H9 (cell line): ENCODE data around the gene DSE. TPM values are rescaled to one million over a fixed set of nuclear protein-coding genes. Genes with fewer than 3 reads are reported as not detected.

Experiments
- DNase-seq: peaks from one replicate; pipeline ENCODE4 v3.0.0-alpha.2; 2017
- H2AFZ ChIP-seq: one replicate; pipeline ENCODE4 v1.6.1; 2013; ENCODE audit warnings: mild to moderate bottlenecking, low read length, control low read depth, moderate library complexity
- H2AK5ac ChIP-seq: 2 replicates; pipeline ENCODE4 v1.6.1; 2013; ENCODE audit warnings: low read length, control low read depth, mixed read lengths; ENCODE audit not compliant: insufficient read length
- H2BK120ac ChIP-seq: one replicate; pipeline ENCODE4 v1.6.1; 2013; ENCODE audit warnings: low read depth, mild to moderate bottlenecking, low read length, control low read depth, inconsistent platforms; ENCODE audit not compliant: poor library complexity, severe bottlenecking
- H2BK12ac ChIP-seq: 2 replicates; pipeline ENCODE4 v1.6.1; 2013; ENCODE audit warnings: low read length, control low read depth, mixed read lengths, low read depth; ENCODE audit not compliant: insufficient read length
- H2BK15ac ChIP-seq: 2 replicates; pipeline ENCODE4 v1.6.1; 2013; ENCODE audit warnings: low read depth, low read length, control low read depth
- H2BK20ac ChIP-seq: one replicate; pipeline ENCODE4 v1.6.1; 2013; ENCODE audit warnings: low read depth, mild to moderate bottlenecking, low read length, control low read depth, inconsistent platforms; ENCODE audit not compliant: poor library complexity, severe bottlenecking
- H2BK5ac ChIP-seq: 2 replicates; pipeline ENCODE4 v1.6.1; 2013; ENCODE audit warnings: low read length, control low read depth, mixed read lengths; ENCODE audit not compliant: insufficient read length
- H3K14ac ChIP-seq: 2 replicates; pipeline ENCODE4 v1.6.1; 2013; ENCODE audit warnings: low read length, control low read depth; ENCODE audit not compliant: insufficient read depth
- H3K18ac ChIP-seq: 2 replicates; pipeline ENCODE4 v1.6.1; 2013; ENCODE audit warnings: low read depth, mild to moderate bottlenecking, mixed read lengths, low read length, control low read depth; ENCODE audit not compliant: insufficient read length
- H3K23ac ChIP-seq: 2 replicates; pipeline ENCODE4 v1.6.1; 2013; ENCODE audit warnings: low read length, control low read depth, mixed read lengths, low read depth; ENCODE audit not compliant: insufficient read length
- H3K23me2 ChIP-seq: 2 replicates; pipeline ENCODE4 v1.6.1; 2013; ENCODE audit warnings: low read depth, mild to moderate bottlenecking, mixed read lengths, low read length, control low read depth; ENCODE audit not compliant: insufficient read length, poor library complexity, severe bottlenecking
- H3K27ac ChIP-seq: 2 replicates; pipeline ENCODE4 v1.5.1; 2013; ENCODE audit warnings: low read length, control low read depth, mixed read lengths, low read depth; ENCODE audit not compliant: insufficient read length
- H3K27me3 ChIP-seq: 2 replicates; pipeline ENCODE4 v1.6.1; 2013; ENCODE audit warnings: low read length, control low read depth, inconsistent platforms; ENCODE audit not compliant: insufficient read depth
- H3K4ac ChIP-seq: 2 replicates; pipeline ENCODE4 v1.6.1; 2013; ENCODE audit warnings: low read depth, mild to moderate bottlenecking, control low read depth, inconsistent platforms, low read length, moderate library complexity
- H3K4me1 ChIP-seq: 2 replicates; pipeline ENCODE4 v1.6.1; 2013; ENCODE audit warnings: low read length, control low read depth, inconsistent platforms; ENCODE audit not compliant: insufficient read depth
- H3K4me2 ChIP-seq: 2 replicates; pipeline ENCODE4 v1.6.1; 2013; ENCODE audit warnings: low read length, control low read depth, mixed read lengths; ENCODE audit not compliant: insufficient read length, insufficient read depth
- H3K56ac ChIP-seq: 2 replicates; pipeline ENCODE4 v1.6.1; 2013; ENCODE audit warnings: low read depth, mild to moderate bottlenecking, mixed read lengths, low read length, control low read depth; ENCODE audit not compliant: insufficient read length
- H3K79me1 ChIP-seq: 2 replicates; pipeline ENCODE4 v1.6.1; 2013; ENCODE audit warnings: low read depth, mild to moderate bottlenecking, moderate library complexity, low read length, control low read depth, inconsistent platforms; ENCODE audit not compliant: insufficient read depth, poor library complexity, severe bottlenecking
- H3K79me2 ChIP-seq: 2 replicates; pipeline ENCODE4 v1.6.1; 2013; ENCODE audit warnings: low read length, control low read depth, inconsistent platforms; ENCODE audit not compliant: insufficient read depth
- H3K9ac ChIP-seq: 2 replicates; pipeline ENCODE4 v1.6.1; 2013; ENCODE audit warnings: low read length, control low read depth, mixed read lengths; ENCODE audit not compliant: insufficient read length; ENCODE audit errors: extremely low read depth
- H3K9me3 ChIP-seq: one replicate; pipeline ENCODE4 v1.6.1; 2013; ENCODE audit warnings: low read depth, low read length, inconsistent platforms; ENCODE audit not compliant: control insufficient read depth
- H3T11ph ChIP-seq: one replicate; pipeline ENCODE4 v1.6.1; 2013; ENCODE audit warnings: mild to moderate bottlenecking, low read length, control low read depth, inconsistent platforms
- H4K20me1 ChIP-seq: one replicate; pipeline ENCODE4 v1.6.1; 2013; ENCODE audit not compliant: control insufficient read depth, insufficient read length, insufficient read depth
- H4K5ac ChIP-seq: 2 replicates; pipeline ENCODE4 v1.6.1; 2013; ENCODE audit warnings: low read depth, mild to moderate bottlenecking, mixed read lengths, low read length, control low read depth; ENCODE audit not compliant: insufficient read length
- H4K8ac ChIP-seq: replicated peaks from 2 replicates; pipeline ENCODE4 v1.6.1; 2013; ENCODE audit warnings: low read length, control low read depth, mixed read lengths, low read depth; ENCODE audit not compliant: insufficient read length
- H4K91ac ChIP-seq: 2 replicates; pipeline ENCODE4 v1.6.1; 2013; ENCODE audit warnings: low read depth, mild to moderate bottlenecking, moderate library complexity, mixed read lengths, low read length, control low read depth; ENCODE audit not compliant: insufficient read length
- H3K27ac Mint-ChIP-seq, 3 experiments: 2 replicates in 2 of 3; 3 replicates in 1 of 3; pipeline ENCODE4 v1.8.0; 2020 to 2021; ENCODE audit warnings: mixed read lengths in 3 of 3, mild to moderate bottlenecking in 1 of 3, moderate library complexity in 1 of 3
- H3K27me3 Mint-ChIP-seq: 2 replicates; pipeline ENCODE4 v1.8.0; 2021; ENCODE audit warnings: low read depth, mild to moderate bottlenecking, moderate library complexity, mixed read lengths
- H3K36me3 Mint-ChIP-seq, 3 experiments: 2 replicates in 2 of 3; 3 replicates in 1 of 3; pipeline ENCODE4 v1.8.0; 2020 to 2021; ENCODE audit warnings: low read depth in 3 of 3, mixed read lengths in 3 of 3; ENCODE audit not compliant: insufficient read depth in 1 of 3
- H3K4me1 Mint-ChIP-seq, 2 experiments: 2 replicates each; pipeline ENCODE4 v1.8.0; 2020; ENCODE audit warnings: mixed read lengths in 2 of 2
- H3K4me3 Mint-ChIP-seq, 2 experiments: 2 replicates in 1 of 2; 3 replicates in 1 of 2; pipeline ENCODE4 v1.8.0; 2020 to 2021; ENCODE audit warnings: mild to moderate bottlenecking in 2 of 2, mixed read lengths in 2 of 2, moderate library complexity in 1 of 2
- H3K9me3 Mint-ChIP-seq, 2 experiments: 2 replicates in 1 of 2; 3 replicates in 1 of 2; pipeline ENCODE4 v1.8.0; 2020; ENCODE audit warnings: mild to moderate bottlenecking in 2 of 2, mixed read lengths in 2 of 2, moderate library complexity in 1 of 2
- WGBS: extraction: QIAGEN DNeasy Blood & Tissue Kit; methylation state at CpG from one replicate; pipeline ENCODE4 v1.1.7; 2013; ENCODE audit warnings: missing lambda C conversion rate, low lambda C conversion rate, mixed read lengths; ENCODE audit not compliant: insufficient read length; ENCODE audit errors: extremely low coverage; 5-methylcytosine and 5-hydroxymethylcytosine counted together
- total RNA-seq: library from RNA; stranded (reverse); gene quantifications from 2 replicates; pipeline ENCODE4 v1.2.1, GENCODE V29; 2021
- TF ChIP-seq, protein P1 (sequence below): fragments of 200-600 bp; sonication (generic); conservative IDR thresholded peaks from 3 replicates; pipeline ENCODE4 v1.8.0; 2021; ENCODE audit warnings: antibody characterized with exemption, mild to moderate bottlenecking

DSE gene
- total RNA-seq, 1 experiment from 2014 or later: 45.6 TPM

DNA sequence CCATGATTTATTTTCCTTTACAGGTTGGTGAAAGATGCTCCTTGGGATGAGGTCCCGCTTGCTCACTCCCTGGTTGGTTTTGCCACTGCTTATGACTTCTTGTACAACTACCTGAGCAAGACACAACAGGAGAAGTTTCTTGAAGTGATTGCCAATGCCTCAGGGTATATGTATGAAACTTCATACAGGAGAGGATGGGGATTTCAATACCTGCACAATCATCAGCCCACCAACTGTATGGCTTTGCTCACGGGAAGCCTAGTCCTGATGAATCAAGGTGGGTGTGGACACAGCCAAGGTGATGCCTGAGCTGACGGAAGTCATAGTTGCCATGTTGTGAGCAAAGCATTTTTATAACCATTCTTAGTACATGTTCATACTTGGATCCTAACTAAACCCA lies 55.8 kb downstream of the DSE start:
- H4K8ac ChIP-seq: no peak overlapping the region
- Mint-ChIP-seq H3K4me3 (no peak overlapping the region), H3K27ac (peak overlapping the region in 2 of 3 experiments; percentile 24 to 78; a peak in 3 of 7 replicates), H3K36me3 (peaks cover 29 to 38% (median 31%) of the 10 kb centered on the region in 3 experiments), H3K4me1 (peaks cover 19 to 22% of the 10 kb centered on the region in 2 experiments), H3K27me3 (no peaks in the 10 kb centered on the region), H3K9me3 (no peaks in the 10 kb centered on the region)
- DNase-seq: no peak
- no peak overlapping the region for H2BK20ac ChIP-seq
- TF ChIP-seq, protein P1, sequence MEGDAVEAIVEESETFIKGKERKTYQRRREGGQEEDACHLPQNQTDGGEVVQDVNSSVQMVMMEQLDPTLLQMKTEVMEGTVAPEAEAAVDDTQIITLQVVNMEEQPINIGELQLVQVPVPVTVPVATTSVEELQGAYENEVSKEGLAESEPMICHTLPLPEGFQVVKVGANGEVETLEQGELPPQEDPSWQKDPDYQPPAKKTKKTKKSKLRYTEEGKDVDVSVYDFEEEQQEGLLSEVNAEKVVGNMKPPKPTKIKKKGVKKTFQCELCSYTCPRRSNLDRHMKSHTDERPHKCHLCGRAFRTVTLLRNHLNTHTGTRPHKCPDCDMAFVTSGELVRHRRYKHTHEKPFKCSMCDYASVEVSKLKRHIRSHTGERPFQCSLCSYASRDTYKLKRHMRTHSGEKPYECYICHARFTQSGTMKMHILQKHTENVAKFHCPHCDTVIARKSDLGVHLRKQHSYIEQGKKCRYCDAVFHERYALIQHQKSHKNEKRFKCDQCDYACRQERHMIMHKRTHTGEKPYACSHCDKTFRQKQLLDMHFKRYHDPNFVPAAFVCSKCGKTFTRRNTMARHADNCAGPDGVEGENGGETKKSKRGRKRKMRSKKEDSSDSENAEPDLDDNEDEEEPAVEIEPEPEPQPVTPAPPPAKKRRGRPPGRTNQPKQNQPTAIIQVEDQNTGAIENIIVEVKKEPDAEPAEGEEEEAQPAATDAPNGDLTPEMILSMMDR: no peak
- no peak overlapping the region for H4K5ac ChIP-seq
- no peaks in the 10 kb centered on the region; the same call in 1 of the 2 replicates for H3K79me2 ChIP-seq
- no peaks in the 10 kb centered on the region for H3K27me3 ChIP-seq
- no peak overlapping the region for H2AFZ ChIP-seq
- H3K4me2 ChIP-seq: no peak overlapping the region
- no peaks in the 10 kb centered on the region for H3K9me3 ChIP-seq
- H4K91ac ChIP-seq: no peak overlapping the region
- no peak overlapping the region for H3K4ac ChIP-seq
- no peak overlapping the region for H3K56ac ChIP-seq
- no peaks in the 10 kb centered on the region for H3K23me2 ChIP-seq
- H3K14ac ChIP-seq: no peak overlapping the region
- H3K4me1 ChIP-seq: no peaks in the 10 kb centered on the region; the same call in 1 of the 2 replicates
- no peak overlapping the region for H2BK12ac ChIP-seq
- no peak overlapping the region for H2BK15ac ChIP-seq
- H3K18ac ChIP-seq: no peak overlapping the region
- no peak overlapping the region for H2BK5ac ChIP-seq
- H2BK120ac ChIP-seq: no peak overlapping the region
- no peak overlapping the region for H3K9ac ChIP-seq
- no peaks in the 10 kb centered on the region for H3K79me1 ChIP-seq
- no CpG with 5 or more reads among the region's 3 CpGs for WGBS
- no peak overlapping the region for H3K23ac ChIP-seq
- no peak overlapping the region for H3K27ac ChIP-seq
- H3T11ph ChIP-seq: no peak overlapping the region
- H4K20me1 ChIP-seq: no peaks in the 10 kb centered on the region
- no peak overlapping the region for H2AK5ac ChIP-seq
